Urinary bladder (tissue), 4 donors: ENCODE results near the gene IRF2BPL. TPM values are rescaled to one million over a fixed set of nuclear protein-coding genes. Genes with fewer than 3 reads are reported as not detected.

Source experiments
- DNase-seq: peaks from one replicate; pipeline ENCODE4 v3.0.0-alpha.2; 2015; ENCODE audit errors: extremely low spot score
- H3K27ac ChIP-seq: one replicate; pipeline ENCODE4 v1.5.1; 2013; ENCODE audit warnings: low read depth, mild to moderate bottlenecking, moderate library complexity
- H3K36me3 ChIP-seq: one replicate; pipeline ENCODE4 v1.6.1; 2013; ENCODE audit warnings: mild to moderate bottlenecking, moderate library complexity; ENCODE audit not compliant: insufficient read depth
- H3K4me1 ChIP-seq: one replicate; pipeline ENCODE4 v1.6.1; 2013; ENCODE audit warnings: mild to moderate bottlenecking, moderate library complexity; ENCODE audit not compliant: insufficient read depth
- H3K4me3 ChIP-seq: one replicate; pipeline ENCODE4 v1.5.1; 2013; ENCODE audit warnings: low read depth, low read length
- WGBS: extraction: QIAGEN DNeasy Blood & Tissue Kit; methylation state at CpG from one replicate; pipeline ENCODE4 v1.1.7; 2013; 5-methylcytosine and 5-hydroxymethylcytosine counted together
- polyA plus RNA-seq: library from polyadenylated mRNA; stranded (reverse); fragments of 200-250 nt; gene quantifications from one replicate; pipeline ENCODE4 v1.2.3, GENCODE V29; 2013
- total RNA-seq: library from RNA; depleted of rRNA; stranded (reverse); fragments of >200 nt; gene quantifications from one replicate; pipeline ENCODE4 v1.2.3, GENCODE V29; 2014
- donor health status: healthy with polysubstance abuse.
- donor health status: healthy.

The IRF2BPL gene
- total and polyA plus RNA-seq, 2 donors: 26.4 to 65.3 TPM

GRCh38 chr14:76986231-76986565 lies 42.3 kb downstream of the IRF2BPL start:
- Histone ChIP-seq H3K4me1 (no peaks in the 10 kb centered on the region), H3K36me3 (no peaks in the 10 kb centered on the region), H3K4me3 (no peak overlapping the region), H3K27ac (no peak overlapping the region)
- WGBS: 93% methylated on average over 4 of the region's 4 CpGs
- no peak for DNase-seq

GRCh38 chr14:76985540-76986230 lies 42.8 kb downstream of the IRF2BPL start:
- Histone ChIP-seq H3K27ac (no peak overlapping the region), H3K4me1 (no peaks in the 10 kb centered on the region), H3K36me3 (no peaks in the 10 kb centered on the region), H3K4me3 (no peak overlapping the region)
- DNase-seq: no peak
- 91% methylated on average over 4 of the region's 4 CpGs for WGBS

GRCh38 chr14:76984787-76985375 lies 43.6 kb downstream of the IRF2BPL start:
- H3K4me1 ChIP-seq: no peaks in the 10 kb centered on the region
- 51% methylated on average over 6 of the region's 6 CpGs for WGBS
- DNase-seq: no peak
- no peak overlapping the region for H3K4me3 ChIP-seq
- no peaks in the 10 kb centered on the region for H3K36me3 ChIP-seq
- no peak overlapping the region for H3K27ac ChIP-seq

- Histone ChIP-seq H3K27ac (no peak overlapping the region), H3K4me3 (no peak overlapping the region), H3K4me1 (no peaks in the 10 kb centered on the region), H3K36me3 (no peaks in the 10 kb centered on the region)
- no peak for DNase-seq
- WGBS: 60% methylated on average over 4 of the region's 4 CpGs
Observed at GRCh38 chr14:76984297-76984696, 44.2 kb downstream of the IRF2BPL start.

GRCh38 chr14:76981670-76982069 lies 46.8 kb downstream of the IRF2BPL start:
- H3K4me3 ChIP-seq: no peak overlapping the region
- WGBS: 97% methylated on average over 1 of the region's 1 CpG
- H3K36me3 ChIP-seq: no peaks in the 10 kb centered on the region
- no peak for DNase-seq
- no peak overlapping the region for H3K27ac ChIP-seq
- no peaks in the 10 kb centered on the region for H3K4me1 ChIP-seq

- H3K4me1 ChIP-seq: no peaks in the 10 kb centered on the region
- no peaks in the 10 kb centered on the region for H3K36me3 ChIP-seq
- no peak overlapping the region for H3K4me3 ChIP-seq
- no peak overlapping the region for H3K27ac ChIP-seq
- 48% methylated on average over 15 of the region's 15 CpGs for WGBS
- no peak for DNase-seq
Observed at GRCh38 chr14:76977793-76978720, 50.5 kb downstream of the IRF2BPL start.

- DNase-seq: no peak
- Histone ChIP-seq H3K4me1 (no peaks in the 10 kb centered on the region), H3K27ac (no peak overlapping the region), H3K4me3 (no peak overlapping the region), H3K36me3 (no peaks in the 10 kb centered on the region)
- WGBS: 78% methylated on average over 7 of the region's 7 CpGs
Observed at GRCh38 chr14:76976240-76977005, 52.1 kb downstream of the IRF2BPL start.

GRCh38 chr14:76975812-76976211 lies 52.7 kb downstream of the IRF2BPL start:
- 93% methylated on average over 4 of the region's 4 CpGs for WGBS

GRCh38 chr14:76975051-76975450 lies 53.5 kb downstream of the IRF2BPL start:
- H3K4me3 ChIP-seq: no peak overlapping the region
- H3K27ac ChIP-seq: no peak overlapping the region
- no peak for DNase-seq
- WGBS: 88% methylated on average over 8 of the region's 8 CpGs
- no peaks in the 10 kb centered on the region for H3K36me3 ChIP-seq
- no peaks in the 10 kb centered on the region for H3K4me1 ChIP-seq

More at GRCh38 chr14:76975812-76976211, 52.7 kb downstream of the IRF2BPL start:
- Histone ChIP-seq H3K27ac (no peak overlapping the region), H3K4me3 (no peak overlapping the region), H3K36me3 (no peaks in the 10 kb centered on the region), H3K4me1 (no peaks in the 10 kb centered on the region)
- DNase-seq: no peak

Other genes with a start within 250 kb of the IRF2BPL start
- 10.7 TPM for gene ANGEL1, start 215.8 kb downstream of the IRF2BPL start, total RNA-seq
- 11.9 TPM for gene ANGEL1, start 215.8 kb downstream of the IRF2BPL start, polyA plus RNA-seq
- gene LRRC74A, start 202.3 kb downstream of the IRF2BPL start, total RNA-seq: not detected
- gene LRRC74A, start 202.3 kb downstream of the IRF2BPL start, polyA plus RNA-seq: not detected
- 25.6 TPM for gene CIPC, start 69.5 kb upstream of the IRF2BPL start, total RNA-seq
- gene CIPC, start 69.5 kb upstream of the IRF2BPL start, polyA plus RNA-seq: 28.8 TPM
- 0.16 TPM for gene ZDHHC22, start 113.1 kb upstream of the IRF2BPL start, total RNA-seq
- gene ZDHHC22, start 113.1 kb upstream of the IRF2BPL start, polyA plus RNA-seq: 0.01 TPM
- 0.85 TPM for gene TMEM63C, start 153.1 kb upstream of the IRF2BPL start, total RNA-seq
- gene TMEM63C, start 153.1 kb upstream of the IRF2BPL start, polyA plus RNA-seq: 0.30 TPM
- not detected for gene NGB, start 242.5 kb upstream of the IRF2BPL start, total RNA-seq
- not detected for gene NGB, start 242.5 kb upstream of the IRF2BPL start, polyA plus RNA-seq